ENCODE results near the gene NUDCD3.

The NUDCD3 gene

DNA sequence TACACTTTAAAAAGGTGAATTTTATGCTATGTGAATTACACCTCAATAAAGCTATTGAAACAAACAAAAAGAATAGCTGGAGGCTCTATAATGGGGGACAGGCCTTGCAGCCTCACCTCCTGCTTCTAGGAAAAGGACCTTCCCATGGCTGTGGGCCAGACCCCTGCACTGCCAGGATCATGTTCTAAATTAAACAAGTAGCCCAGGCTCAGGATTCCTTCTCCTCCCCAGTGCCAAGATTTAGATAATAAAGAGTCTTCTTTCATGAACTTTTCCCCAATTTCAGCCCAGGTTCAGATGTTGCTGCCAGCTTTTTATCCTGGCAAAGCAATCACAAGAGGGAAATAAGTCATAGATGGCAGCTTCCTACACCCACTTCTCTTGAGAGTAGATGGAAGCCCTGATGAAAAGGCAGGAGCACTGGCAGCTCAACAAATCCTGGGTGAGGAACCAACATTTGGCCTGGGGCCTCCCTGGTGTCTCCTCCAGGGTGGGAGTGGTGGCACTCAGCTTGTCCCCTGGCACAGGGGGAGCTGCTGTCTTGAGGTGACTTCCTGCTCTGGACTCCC, 142.8 kb downstream of the NUDCD3 start:
- no peaks in the 10 kb centered on the region for H3K27me3 ChIP-seq (ENCODE audit: insufficient read depth, low read length)
- no peak overlapping the region for H3K4me2 ChIP-seq (ENCODE audit: low read length)
- no peak overlapping the region for H3K27ac ChIP-seq (ENCODE audit: low read depth, low read length)
- no peak overlapping the region for H2BK5ac ChIP-seq (ENCODE audit: low read depth, low read length, poor library complexity)
- no peak overlapping the region for H3K14ac ChIP-seq (ENCODE audit: low read length)
- no peak overlapping the region for H2AK5ac ChIP-seq (ENCODE audit: low read length)
- H2AFZ ChIP-seq (ENCODE audit: insufficient read depth, low read length, poor library complexity): no peak overlapping the region
- no peak overlapping the region for H3K23ac ChIP-seq (ENCODE audit: low read length)
- no peak for DNase-seq
- H4K12ac ChIP-seq (ENCODE audit: low read depth, low read length): no peak overlapping the region
- H3K79me1 ChIP-seq (ENCODE audit: low read length): no peaks in the 10 kb centered on the region
- H3K79me2 ChIP-seq (ENCODE audit: control insufficient read depth, insufficient read depth, low read length, poor library complexity): no peaks in the 10 kb centered on the region
- no peak overlapping the region for H3K18ac ChIP-seq (ENCODE audit: low read length)
- H3K9ac ChIP-seq (ENCODE audit: low read length): no peak overlapping the region
- no peaks in the 10 kb centered on the region for H3K4me1 ChIP-seq (ENCODE audit: control insufficient read depth in 1 of 2, insufficient read depth in 2 of 2, low read length in 2 of 2)
- H4K91ac ChIP-seq (ENCODE audit: low read depth, low read length): no peak overlapping the region
- no peak overlapping the region for H3K4me3 ChIP-seq (ENCODE audit: low read depth, low read length)
- no peak overlapping the region for H4K8ac ChIP-seq (ENCODE audit: low read depth, low read length)
- H3K36me3 ChIP-seq (ENCODE audit: control insufficient read depth in 1 of 2, insufficient read depth in 2 of 2, low read length in 2 of 2): no peaks in the 10 kb centered on the region
- no peak overlapping the region for H3K4ac ChIP-seq (ENCODE audit: low read depth, low read length)
- peaks cover 6% of the 10 kb centered on the region for H3K9me3 ChIP-seq (ENCODE audit: insufficient read depth, low read depth, low read length)
- no peak overlapping the region for H2BK12ac ChIP-seq (ENCODE audit: low read length)
- no peak overlapping the region for H2BK120ac ChIP-seq (ENCODE audit: insufficient read depth, low read length, poor library complexity)

DNA sequence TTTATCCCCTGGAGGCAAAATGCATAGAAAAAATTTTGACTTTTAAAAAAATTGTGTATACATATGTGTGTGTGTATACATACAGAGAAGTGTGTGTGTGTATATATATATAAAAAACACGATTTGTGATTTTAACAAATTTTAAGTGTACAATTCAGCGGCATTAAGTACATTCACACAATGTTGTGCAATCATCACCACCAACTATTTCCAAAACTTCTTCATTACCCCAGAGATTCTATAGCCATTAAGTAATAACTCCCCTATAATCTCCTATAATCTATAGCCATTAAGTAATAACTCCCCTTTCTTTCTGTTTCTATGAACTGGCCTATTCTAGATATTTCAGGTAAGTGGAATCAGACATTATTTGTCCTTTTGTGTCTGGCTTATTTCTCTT, 144.4 kb downstream of the NUDCD3 start:
- Histone ChIP-seq H3K4me2 (ENCODE audit: low read length) (no peak overlapping the region), H2BK12ac (ENCODE audit: low read length) (no peak overlapping the region), H4K8ac (ENCODE audit: low read depth, low read length) (no peak overlapping the region), H3K36me3 (ENCODE audit: control insufficient read depth in 1 of 2, insufficient read depth in 2 of 2, low read length in 2 of 2) (no peaks in the 10 kb centered on the region), H4K91ac (ENCODE audit: low read depth, low read length) (no peak overlapping the region), H3K9me3 (ENCODE audit: insufficient read depth, low read depth, low read length) (peaks cover 6% of the 10 kb centered on the region), H3K4me1 (ENCODE audit: control insufficient read depth in 1 of 2, insufficient read depth in 2 of 2, low read length in 2 of 2) (no peaks in the 10 kb centered on the region), H2BK5ac (ENCODE audit: low read depth, low read length, poor library complexity) (no peak overlapping the region), H3K27ac (ENCODE audit: low read depth, low read length) (no peak overlapping the region), H2BK120ac (ENCODE audit: insufficient read depth, low read length, poor library complexity) (no peak overlapping the region), H2AFZ (ENCODE audit: insufficient read depth, low read length, poor library complexity) (no peak overlapping the region), H3K79me2 (ENCODE audit: control insufficient read depth, insufficient read depth, low read length, poor library complexity) (no peaks in the 10 kb centered on the region), H3K23ac (ENCODE audit: low read length) (no peak overlapping the region), H3K18ac (ENCODE audit: low read length) (no peak overlapping the region), H3K4ac (ENCODE audit: low read depth, low read length) (no peak overlapping the region), H3K79me1 (ENCODE audit: low read length) (no peaks in the 10 kb centered on the region), H3K4me3 (ENCODE audit: low read depth, low read length) (no peak overlapping the region), H2AK5ac (ENCODE audit: low read length) (no peak overlapping the region), H4K12ac (ENCODE audit: low read depth, low read length) (no peak overlapping the region), H3K27me3 (ENCODE audit: insufficient read depth, low read length) (no peaks in the 10 kb centered on the region), H3K9ac (ENCODE audit: low read length) (no peak overlapping the region), H3K14ac (ENCODE audit: low read length) (no peak overlapping the region)
- DNase-seq: no peak
- no CpG with 5 or more reads among the region's 2 CpGs for WGBS (ENCODE audit: extremely low coverage, insufficient coverage, insufficient read length)

DNA sequence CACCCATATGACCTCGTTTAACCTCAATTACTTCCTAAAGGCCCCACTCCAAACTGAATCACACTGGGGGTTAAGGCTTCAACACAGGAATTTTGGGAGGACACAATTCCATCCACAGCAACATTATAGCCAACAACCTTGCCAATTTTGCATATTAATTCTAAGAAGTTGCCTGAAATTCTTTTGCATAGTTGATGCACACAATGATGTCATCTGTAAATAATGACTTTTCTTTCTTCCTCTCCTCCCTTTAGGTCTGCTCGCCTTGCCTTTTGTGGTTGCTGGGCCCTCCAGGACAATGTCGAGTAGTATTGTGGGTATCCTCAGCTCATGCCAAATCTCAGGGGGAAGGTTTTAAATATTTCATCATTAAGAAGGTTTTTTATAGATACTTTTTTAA, 149.1 kb downstream of the NUDCD3 start:
- no peaks in the 10 kb centered on the region for H3K79me1 ChIP-seq (ENCODE audit: low read length)
- WGBS (ENCODE audit: extremely low coverage, insufficient coverage, insufficient read length): no CpG with 5 or more reads among the region's 3 CpGs
- no peak overlapping the region for H2AK5ac ChIP-seq (ENCODE audit: low read length)
- no peak overlapping the region for H3K23ac ChIP-seq (ENCODE audit: low read length)
- no peak overlapping the region for H3K27ac ChIP-seq (ENCODE audit: low read depth, low read length)
- no peak overlapping the region for H4K12ac ChIP-seq (ENCODE audit: low read depth, low read length)
- no peak overlapping the region for H2BK12ac ChIP-seq (ENCODE audit: low read length)
- H2AFZ ChIP-seq (ENCODE audit: insufficient read depth, low read length, poor library complexity): no peak overlapping the region
- H3K9ac ChIP-seq (ENCODE audit: low read length): no peak overlapping the region
- DNase-seq: no peak
- H3K9me3 ChIP-seq (ENCODE audit: insufficient read depth, low read depth, low read length): peaks cover 4% of the 10 kb centered on the region
- no peaks in the 10 kb centered on the region for H3K36me3 ChIP-seq (ENCODE audit: control insufficient read depth in 1 of 2, insufficient read depth in 2 of 2, low read length in 2 of 2)
- peaks cover 2% of the 10 kb centered on the region for H3K27me3 ChIP-seq (ENCODE audit: insufficient read depth, low read length)
- H3K4me2 ChIP-seq (ENCODE audit: low read length): no peak overlapping the region
- no peak overlapping the region for H3K18ac ChIP-seq (ENCODE audit: low read length)
- no peaks in the 10 kb centered on the region for H3K4me1 ChIP-seq (ENCODE audit: control insufficient read depth in 1 of 2, insufficient read depth in 2 of 2, low read length in 2 of 2)
- H4K8ac ChIP-seq (ENCODE audit: low read depth, low read length): no peak overlapping the region
- no peak overlapping the region for H2BK120ac ChIP-seq (ENCODE audit: insufficient read depth, low read length, poor library complexity)
- H3K4ac ChIP-seq (ENCODE audit: low read depth, low read length): no peak overlapping the region
- H3K14ac ChIP-seq (ENCODE audit: low read length): no peak overlapping the region
- no peak overlapping the region for H3K4me3 ChIP-seq (ENCODE audit: low read depth, low read length)
- H2BK5ac ChIP-seq (ENCODE audit: low read depth, low read length, poor library complexity): no peak overlapping the region
- H4K91ac ChIP-seq (ENCODE audit: low read depth, low read length): no peak overlapping the region
- no peaks in the 10 kb centered on the region for H3K79me2 ChIP-seq (ENCODE audit: control insufficient read depth, insufficient read depth, low read length, poor library complexity)

DNA sequence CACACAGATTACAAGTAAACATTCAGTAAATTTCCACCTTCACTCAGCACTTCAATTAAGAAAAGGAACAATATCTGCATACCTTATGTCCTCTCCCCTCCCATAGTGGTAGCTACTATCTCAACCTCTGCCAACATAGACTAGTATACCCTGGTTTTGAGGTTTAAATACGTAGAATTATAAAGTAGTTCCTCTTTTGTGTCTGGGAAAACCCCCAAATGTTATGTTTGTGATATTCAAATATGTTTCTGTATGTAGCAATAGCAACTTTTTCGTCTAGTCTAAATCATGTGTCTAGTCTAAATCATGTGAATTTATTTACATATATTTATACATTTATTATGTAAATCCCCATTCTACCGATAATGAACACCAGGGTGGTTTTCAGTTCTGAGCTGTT, 151.9 kb downstream of the NUDCD3 start:
- Histone ChIP-seq H2AFZ (ENCODE audit: insufficient read depth, low read length, poor library complexity) (no peak overlapping the region), H3K9ac (ENCODE audit: low read length) (no peak overlapping the region), H3K27me3 (ENCODE audit: insufficient read depth, low read length) (peaks cover 2% of the 10 kb centered on the region), H3K18ac (ENCODE audit: low read length) (no peak overlapping the region), H2AK5ac (ENCODE audit: low read length) (no peak overlapping the region), H2BK5ac (ENCODE audit: low read depth, low read length, poor library complexity) (no peak overlapping the region), H3K4me1 (ENCODE audit: control insufficient read depth in 1 of 2, insufficient read depth in 2 of 2, low read length in 2 of 2) (peaks cover 0 to 4% of the 10 kb centered on the region in 2 experiments), H3K4ac (ENCODE audit: low read depth, low read length) (no peak overlapping the region), H3K36me3 (ENCODE audit: control insufficient read depth in 1 of 2, insufficient read depth in 2 of 2, low read length in 2 of 2) (no peaks in the 10 kb centered on the region), H3K23ac (ENCODE audit: low read length) (no peak overlapping the region), H4K12ac (ENCODE audit: low read depth, low read length) (no peak overlapping the region), H2BK120ac (ENCODE audit: insufficient read depth, low read length, poor library complexity) (no peak overlapping the region), H2BK12ac (ENCODE audit: low read length) (no peak overlapping the region), H3K27ac (ENCODE audit: low read depth, low read length) (no peak overlapping the region), H3K79me2 (ENCODE audit: control insufficient read depth, insufficient read depth, low read length, poor library complexity) (no peaks in the 10 kb centered on the region), H3K4me2 (ENCODE audit: low read length) (no peak overlapping the region), H3K79me1 (ENCODE audit: low read length) (no peaks in the 10 kb centered on the region), H4K8ac (ENCODE audit: low read depth, low read length) (no peak overlapping the region), H3K4me3 (ENCODE audit: low read depth, low read length) (no peak overlapping the region), H4K91ac (ENCODE audit: low read depth, low read length) (no peak overlapping the region), H3K14ac (ENCODE audit: low read length) (no peak overlapping the region), H3K9me3 (ENCODE audit: insufficient read depth, low read depth, low read length) (peaks cover 4% of the 10 kb centered on the region)
- WGBS (ENCODE audit: extremely low coverage, insufficient coverage, insufficient read length): no CpG with 5 or more reads among the region's 3 CpGs
- DNase-seq: no peak
